A549 (cell line): Measurements from ENCODE around the gene CITED4.

Experiments
- BHLHE40 ChIP-seq: IDR thresholded peaks from 2 replicates; pipeline ENCODE4 v1.6.1; 2012; ENCODE audit warnings: low read depth, low read length, inconsistent platforms
- CBX2 ChIP-seq: fragments of 200-600 bp; sonication (generic); IDR thresholded peaks from 2 replicates; pipeline ENCODE4 v1.6.1; 2016; ENCODE audit warnings: low read depth, mild to moderate bottlenecking, borderline replicate concordance
- CTCF ChIP-seq: fragments of >200 bp; sonication (Bioruptor Twin); formaldehyde crosslinking; IDR thresholded peaks from 3 replicates; pipeline ENCODE4 v1.5.1; 2016
- HDAC2 ChIP-seq: fragments of 200-600 bp; sonication (generic); IDR thresholded peaks from 2 replicates; pipeline ENCODE4 v1.6.1; 2016
- JUNB ChIP-seq: fragments of >200 bp; sonication (Bioruptor Twin); formaldehyde crosslinking; IDR thresholded peaks from 2 replicates; pipeline ENCODE4 v1.6.1; 2016
- KDM1A ChIP-seq: fragments of 200-600 bp; sonication (generic); IDR thresholded peaks from 2 replicates; pipeline ENCODE4 v1.6.1; 2016; ENCODE audit warnings: low read depth, mild to moderate bottlenecking
- POLR2A ChIP-seq: IDR thresholded peaks from 2 replicates; pipeline ENCODE4 v1.6.1; 2012; ENCODE audit warnings: mild to moderate bottlenecking, low read length
- RAD21 ChIP-seq, 2 experiments: fragments of >200 bp in 1 of 2; sonication (Bioruptor Twin) in 1 of 2; formaldehyde crosslinking in 1 of 2; IDR thresholded peaks in 1 of 2; conservative IDR thresholded peaks in 1 of 2; 2 replicates in 1 of 2; 3 replicates in 1 of 2; pipeline ENCODE4 v1.6.1; 2012 to 2018; ENCODE audit warnings: inconsistent platforms in 1 of 2
- ZSCAN20 ChIP-seq: fragments of 250-450 bp; sonication (Bioruptor Pico); IDR thresholded peaks from 2 replicates; pipeline ENCODE4 v1.8.0; 2022; ENCODE audit warnings: mild to moderate bottlenecking, moderate library complexity
- TF ChIP-seq, protein P1 (sequence below): fragments of 450-650 bp; IDR thresholded peaks from 2 replicates; pipeline ENCODE4 v1.6.1; 2014; ENCODE audit warnings: antibody characterized with exemption

GRCh38 chr1:40838045-40838979 is 23.9 kb downstream of the CITED4 start:
- TF ChIP-seq CBX2 (no peak), BHLHE40 (no peak), JUNB (no peak), RAD21 (conservative IDR thresholded peaks at IDR 0.05 in 1 of 2, IDR thresholded peaks at IDR 0.05 in 1 of 2) (no peak), CTCF (no peak), POLR2A (no peak), ZSCAN20 (no peak), KDM1A (no peak), HDAC2 (no peak)
- TF ChIP-seq, protein P1, sequence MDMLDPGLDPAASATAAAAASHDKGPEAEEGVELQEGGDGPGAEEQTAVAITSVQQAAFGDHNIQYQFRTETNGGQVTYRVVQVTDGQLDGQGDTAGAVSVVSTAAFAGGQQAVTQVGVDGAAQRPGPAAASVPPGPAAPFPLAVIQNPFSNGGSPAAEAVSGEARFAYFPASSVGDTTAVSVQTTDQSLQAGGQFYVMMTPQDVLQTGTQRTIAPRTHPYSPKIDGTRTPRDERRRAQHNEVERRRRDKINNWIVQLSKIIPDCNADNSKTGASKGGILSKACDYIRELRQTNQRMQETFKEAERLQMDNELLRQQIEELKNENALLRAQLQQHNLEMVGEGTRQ, result no peak
